ENCODE measurements around the gene VWA3B.
"Not testable (repeated sequence)": the region's sequence is repeated elsewhere in the genome, so short reads cannot be mapped to it uniquely, and the experiment has no call there.

VWA3B gene

DNA sequence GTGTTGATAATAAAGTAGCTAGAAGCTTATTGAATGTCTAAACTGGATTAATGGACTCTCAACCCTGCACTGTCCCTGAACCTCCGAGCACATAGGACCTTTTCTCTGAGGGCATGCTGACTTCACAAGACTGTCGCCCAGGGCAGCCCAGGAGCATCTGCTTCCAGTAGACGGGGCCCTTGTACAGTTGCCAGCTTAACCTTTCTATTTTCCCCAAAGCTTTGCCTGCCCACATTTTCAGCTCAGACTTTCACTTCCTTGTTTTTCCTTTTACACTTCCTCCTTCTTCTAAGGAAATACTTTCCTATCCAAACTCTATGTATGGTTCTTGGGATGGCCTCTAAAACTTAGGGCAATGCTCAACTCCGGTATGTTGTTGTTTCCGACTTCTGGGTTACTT lies 1.3 kb downstream of the VWA3B start:
- no peak for DNase-seq (ENCODE audit: low read depth)

- no peak for DNase-seq (ENCODE audit: low read depth)
Observed at GRCh38 chr2:98089941-98090340, 3.0 kb downstream of the VWA3B start.

GRCh38 chr2:98090951-98091350 lies 4.0 kb downstream of the VWA3B start:
- DNase-seq (ENCODE audit: low read depth): no peak

GRCh38 chr2:98091738-98092137 lies 4.8 kb downstream of the VWA3B start:
- no peak for DNase-seq (ENCODE audit: low read depth)

DNA sequence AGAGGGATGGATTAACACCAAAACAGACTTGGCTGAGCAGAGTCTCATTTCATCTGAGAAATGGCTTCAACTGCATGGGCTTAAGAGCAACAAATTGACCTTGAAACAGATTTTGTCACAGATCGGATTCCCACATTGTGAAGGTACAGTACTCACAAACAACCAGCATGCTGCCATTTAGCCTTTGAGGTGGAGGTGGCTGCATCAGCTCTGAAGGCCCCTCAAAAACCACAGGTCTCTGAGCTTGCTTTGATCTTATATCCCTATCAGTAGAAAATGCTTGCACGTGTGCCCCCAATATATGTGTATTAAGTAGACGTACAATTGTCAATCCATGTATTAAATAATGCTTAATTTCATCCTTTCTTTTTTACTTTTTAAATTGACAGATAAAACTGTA lies 6.2 kb downstream of the VWA3B start:
- no peak for DNase-seq (ENCODE audit: low read depth)

- no peak for DNase-seq (ENCODE audit: low read depth)
Observed at GRCh38 chr2:98093611-98094010, 6.6 kb downstream of the VWA3B start.

- DNase-seq (ENCODE audit: low read depth): no peak
Observed at GRCh38 chr2:98099939-98100743, 13.2 kb downstream of the VWA3B start.

DNA sequence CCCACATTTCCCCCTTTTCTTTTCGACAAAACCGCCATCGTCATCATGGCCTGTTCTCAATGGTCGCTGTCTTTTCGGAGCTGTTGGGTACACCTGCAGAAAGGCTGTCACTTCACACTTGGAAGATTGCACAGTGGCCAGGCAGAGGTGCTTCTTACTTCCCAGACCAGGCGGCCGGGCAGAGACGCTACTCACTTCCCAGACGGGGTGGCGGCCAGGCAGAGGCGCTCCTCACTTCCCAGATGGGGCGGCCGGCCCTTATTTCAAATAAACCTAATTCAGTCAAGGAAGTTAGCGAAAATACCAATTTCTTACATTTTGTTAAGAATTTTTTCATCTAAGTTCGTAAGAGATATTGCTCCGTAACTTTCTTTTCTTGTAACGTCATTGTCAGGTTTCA lies 15.3 kb downstream of the VWA3B start:
- not testable (repeated sequence) for DNase-seq (ENCODE audit: low read depth)

DNA sequence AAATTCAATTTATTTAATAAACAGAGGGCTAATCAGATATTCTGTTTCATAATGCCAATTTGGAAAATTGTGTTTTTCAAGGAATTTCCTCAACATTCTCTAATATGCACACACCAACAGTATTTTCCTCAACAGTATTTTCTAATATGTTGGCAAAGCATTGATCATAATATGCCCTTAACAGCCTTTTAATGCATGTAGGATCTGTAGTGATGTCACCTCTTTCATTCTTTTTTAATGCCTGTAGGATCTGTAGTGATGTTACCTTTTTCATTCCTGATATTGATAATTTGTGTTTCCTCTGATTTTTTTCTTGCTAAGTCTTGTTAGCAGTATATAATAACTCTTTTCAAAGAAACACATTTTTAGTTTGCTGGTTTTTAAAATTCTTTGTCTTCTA lies 15.9 kb downstream of the VWA3B start:
- no peak for DNase-seq (ENCODE audit: low read depth)

DNA sequence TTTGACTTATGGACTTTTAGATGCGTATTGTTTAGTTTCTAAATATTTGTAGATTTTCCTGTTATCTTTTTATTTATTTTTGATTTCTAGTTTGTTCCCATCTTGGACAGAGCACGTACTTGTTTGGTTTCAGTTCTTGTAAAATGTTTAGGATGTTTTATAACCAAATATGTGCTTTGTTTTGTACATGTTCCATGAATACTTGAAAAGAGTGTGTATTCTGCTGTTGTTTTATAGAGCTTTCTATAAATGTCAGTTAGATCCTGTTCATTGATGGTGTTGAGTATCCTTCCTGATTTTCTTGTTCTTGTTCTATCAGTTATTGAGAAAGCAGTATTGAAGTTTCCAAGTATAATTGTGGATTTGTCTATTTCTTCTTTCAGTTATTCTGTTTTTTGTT lies 21.1 kb downstream of the VWA3B start:
- no peak for DNase-seq (ENCODE audit: low read depth)

DNA sequence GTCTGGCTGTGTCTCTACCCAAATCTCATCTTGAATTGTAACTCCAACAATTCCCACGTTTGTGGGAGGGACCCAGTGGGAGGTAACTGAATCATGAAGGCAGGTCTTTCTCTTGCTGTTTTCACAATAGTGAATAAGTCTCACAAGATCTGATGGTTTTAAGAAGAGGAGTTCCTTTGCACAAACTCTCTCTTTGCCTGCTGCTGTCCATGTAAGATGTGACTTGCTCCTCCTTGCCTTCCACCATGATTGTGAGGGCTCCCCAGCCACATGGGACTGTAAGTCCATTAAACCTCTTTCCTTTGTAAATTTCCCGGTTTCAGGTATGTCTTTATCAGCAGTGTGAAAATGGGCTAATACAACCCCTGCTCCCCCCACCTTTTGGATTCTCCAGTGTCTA lies 23.8 kb downstream of the VWA3B start:
- DNase-seq (ENCODE audit: low read depth): no peak

DNA sequence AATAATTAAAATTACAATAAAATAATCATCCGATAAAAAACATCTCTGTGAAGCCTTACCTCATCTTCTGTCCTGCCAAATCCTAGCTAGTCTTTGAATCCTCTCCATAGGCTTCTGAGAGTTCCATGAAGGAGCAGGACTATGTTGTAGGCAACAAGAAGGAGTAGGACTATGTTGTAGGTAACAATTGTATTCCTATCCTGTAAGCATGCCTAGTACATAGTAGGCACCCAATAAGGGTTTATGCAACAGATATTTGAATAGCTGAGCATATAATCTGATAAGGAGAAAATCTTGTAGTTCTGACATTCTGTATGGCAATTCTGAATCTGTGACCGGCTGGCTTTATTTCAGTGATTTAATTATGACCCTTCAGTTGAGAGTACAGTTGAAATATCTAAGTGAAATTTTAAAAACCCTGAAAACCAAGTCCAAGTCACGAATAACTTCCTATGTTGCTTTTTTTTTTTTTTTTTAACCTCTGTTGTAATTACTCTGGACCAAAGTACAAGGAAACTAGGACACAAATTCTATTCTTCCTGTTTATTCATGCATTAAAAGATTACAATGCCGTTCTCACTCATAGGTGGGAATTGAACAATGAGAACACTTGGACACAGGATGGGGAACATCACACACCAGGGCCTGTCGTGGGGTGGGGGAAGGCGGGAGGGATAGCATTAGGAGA lies 27.8 kb downstream of the VWA3B start:
- DNase-seq (ENCODE audit: low read depth): no peak

- DNase-seq (ENCODE audit: low read depth): no peak
Observed at GRCh38 chr2:98118161-98118560, 31.2 kb downstream of the VWA3B start.

DNA sequence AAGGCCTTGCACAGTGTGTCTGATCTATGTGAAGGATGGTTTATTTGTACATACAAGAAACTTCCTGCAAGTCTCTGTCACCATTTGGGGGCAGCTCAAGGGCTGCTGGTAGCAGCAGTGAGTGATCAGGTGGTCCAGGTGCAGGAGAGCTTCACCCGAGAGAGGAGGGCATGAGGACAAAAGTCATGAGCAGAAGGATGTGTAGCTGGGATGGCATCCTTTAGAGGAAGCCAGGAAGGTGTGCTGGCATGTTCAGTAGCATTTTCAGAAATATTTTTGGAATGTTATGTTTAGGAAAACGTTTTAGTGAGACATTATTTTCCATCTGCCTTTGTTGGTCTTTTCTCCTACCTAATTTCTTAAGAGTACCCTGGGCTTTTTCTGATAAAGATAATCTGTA lies 31.9 kb downstream of the VWA3B start:
- DNase-seq (ENCODE audit: low read depth): no peak

GRCh38 chr2:98121149-98121548 lies 34.2 kb downstream of the VWA3B start:
- DNase-seq (ENCODE audit: low read depth): no peak

GRCh38 chr2:98122524-98122923 lies 35.6 kb downstream of the VWA3B start:
- DNase-seq (ENCODE audit: low read depth): no peak

- no peak for DNase-seq (ENCODE audit: low read depth)
Observed at GRCh38 chr2:98123286-98123685, 36.3 kb downstream of the VWA3B start.

DNA sequence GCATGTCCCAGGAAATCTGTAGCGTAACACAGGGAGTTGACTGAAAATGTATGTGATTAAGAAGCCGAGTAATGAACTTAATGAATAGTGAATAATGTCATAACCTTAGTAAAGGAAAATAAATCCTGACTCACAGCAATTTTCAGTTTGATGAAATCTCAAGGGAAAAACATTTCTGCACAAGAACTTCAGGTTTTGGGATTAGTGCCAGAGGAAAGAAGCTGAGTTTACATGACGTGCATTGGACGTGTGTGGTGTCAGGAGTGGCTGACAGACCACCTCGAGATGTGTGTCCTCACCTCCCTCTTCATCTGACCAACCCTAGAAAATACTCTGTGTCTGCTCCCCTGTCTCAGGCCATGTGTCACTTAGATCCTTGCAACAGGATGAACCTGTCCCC lies 39.1 kb downstream of the VWA3B start:
- no peak for DNase-seq (ENCODE audit: low read depth)

GRCh38 chr2:98127229-98127989 lies 40.4 kb downstream of the VWA3B start:
- no peak for DNase-seq (ENCODE audit: low read depth)

DNA sequence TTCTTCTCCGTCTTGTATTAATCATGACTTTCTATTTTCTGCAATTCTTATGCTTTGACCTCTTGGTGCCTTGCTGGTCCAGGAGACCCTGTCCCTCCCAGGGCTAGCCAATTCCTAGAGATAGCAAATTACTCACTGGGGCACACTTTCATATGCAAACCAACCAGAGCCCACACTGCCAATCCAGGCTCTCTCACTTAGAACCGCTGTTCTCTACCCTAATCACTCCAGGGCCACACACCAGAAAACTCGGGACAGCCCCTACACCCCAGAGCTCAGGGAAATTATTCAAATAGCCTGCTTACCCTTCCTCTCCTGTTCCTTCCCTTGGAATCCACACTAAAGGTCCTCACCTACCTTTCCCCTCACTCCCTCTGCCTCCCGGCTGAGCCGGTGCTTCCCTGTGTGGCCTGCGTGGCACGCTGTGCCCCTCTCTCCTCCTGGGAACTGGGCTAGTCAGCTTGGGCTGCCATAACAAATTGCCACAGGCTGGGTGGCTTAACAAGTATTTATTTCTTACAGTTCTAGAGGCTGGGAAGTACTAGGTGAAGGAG lies 41.7 kb downstream of the VWA3B start:
- no peak for DNase-seq (ENCODE audit: low read depth)

DNA sequence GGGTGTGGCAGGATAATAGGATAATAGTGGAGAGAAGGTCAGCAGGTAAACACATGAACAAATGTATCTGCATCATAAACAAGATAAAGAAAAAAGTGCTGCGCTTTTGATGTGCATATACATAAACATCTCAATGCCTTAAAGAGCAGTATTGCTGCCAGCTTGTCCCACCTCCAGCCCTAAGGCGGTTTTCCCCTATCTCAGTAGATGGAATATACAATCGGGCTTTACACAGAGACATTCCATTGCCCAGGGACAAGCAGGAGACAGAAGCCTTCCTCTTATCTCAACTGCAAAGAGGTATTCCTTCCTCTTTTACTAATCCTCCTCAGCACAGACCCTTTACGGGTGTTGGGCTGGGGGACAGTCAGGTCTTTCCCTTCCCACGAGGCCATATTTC lies 43.1 kb downstream of the VWA3B start:
- not testable (repeated sequence) for DNase-seq (ENCODE audit: low read depth)

GRCh38 chr2:98134172-98135005 lies 47.4 kb downstream of the VWA3B start:
- DNase-seq (ENCODE audit: low read depth): no peak

All from fibroblast of the conjunctiva (primary cell).